Measurements from ENCODE around the gene SLC4A11. TPM values are rescaled to one million over a fixed set of nuclear protein-coding genes. Genes with fewer than 3 reads are reported as not detected.

Gene SLC4A11
- total and polyA plus RNA-seq, 10 of the 15 experiments (the other 5 are each of a cell fraction or from before 2014, with no cell fraction given): 0.07 to 2.3 (median 1.1) TPM

DNA sequence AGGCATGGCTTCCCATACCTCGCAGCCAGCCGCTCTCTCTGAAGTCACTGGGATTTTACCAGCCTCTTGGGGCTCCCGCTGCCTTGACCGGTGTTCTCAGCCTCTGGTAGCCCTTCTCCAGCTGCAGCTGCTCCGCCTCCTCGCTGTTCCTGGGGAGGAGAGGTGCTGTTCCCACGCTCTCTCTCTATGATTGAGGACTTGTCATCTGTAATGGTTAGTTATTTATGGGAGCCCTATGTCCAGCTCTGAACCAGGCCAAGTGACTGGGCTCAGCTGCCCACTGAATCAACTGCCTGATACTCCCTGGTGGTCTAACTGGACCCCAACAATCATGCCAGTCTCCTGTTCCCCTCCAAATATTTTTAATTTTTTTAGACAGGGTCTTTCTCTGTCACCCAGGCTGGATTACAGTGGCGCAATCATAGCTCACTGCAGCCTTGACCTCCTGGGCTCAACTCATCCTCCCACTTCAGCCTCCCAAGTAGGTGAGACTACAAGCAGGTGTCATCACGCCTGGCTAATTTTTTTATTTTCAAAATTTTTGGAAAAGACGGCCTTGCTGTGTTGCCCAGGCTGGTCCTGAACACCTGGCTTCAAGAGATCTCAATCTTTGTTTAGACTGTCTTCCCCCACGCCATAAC is 4.8 kb upstream of the SLC4A11 start:
- no peaks in the 10 kb centered on the region for H3K9me3 ChIP-seq (replicated peaks; ENCODE audit: control insufficient read depth, insufficient read depth, low read length)
- H3K79me2 ChIP-seq (ENCODE audit: control insufficient read depth, insufficient read depth, low read length): no peaks in the 10 kb centered on the region
- ChIA-PET POLR2A (no interaction called here), RAD21 (ENCODE audit: unreplicated experiment) (no interaction called here), SMC1A (ENCODE audit: uncharacterized antibody, unreplicated experiment) (no interaction called here), CTCF (interaction anchor here (0.8 kb wide), 1 partner anchor 187 kb away, joined by 3 read pairs; no protein-coding TSS in a partner anchor)
- no TSS peak for BruUV-seq (replicated peaks)
- no peak overlapping the region for H3K9ac ChIP-seq (ENCODE audit: control insufficient read depth, insufficient read depth, low read length)
- WGBS (ENCODE audit: insufficient coverage, insufficient replicate concordance, low lambda C conversion rate, missing lambda C conversion rate): 52% methylated on average over 11 of the region's 11 CpGs
- peaks cover 7% of the 10 kb centered on the region for H3K4me1 ChIP-seq (ENCODE audit: control insufficient read depth, insufficient read depth, low read length)
- ATAC-seq (no peak), DNase-seq (ENCODE audit: low read depth, low spot score) (no peak), FAIRE-seq (no peak)
- intact Hi-C loops (cut with micrococcal nuclease; ENCODE audit: unreplicated experiment) (no loop called here), in situ Hi-C loops (cut with MboI) (no loop called here)
- no peak overlapping the region for H3K4me2 ChIP-seq (ENCODE audit: control insufficient read depth, insufficient read depth)
- H3K27me3 ChIP-seq (replicated peaks in 1 of 2; ENCODE audit: control insufficient read depth in 2 of 2, insufficient read depth in 2 of 2, low read length in 1 of 2): peaks cover 8 to 20% of the 10 kb centered on the region in 2 experiments
- no peak overlapping the region for H3K4me3 ChIP-seq
- no peaks in the 10 kb centered on the region for H4K20me1 ChIP-seq (ENCODE audit: control insufficient read depth, insufficient read depth)
- H2AFZ ChIP-seq (ENCODE audit: control insufficient read depth, low read depth, low read length): no peak overlapping the region
- no peak for TF ChIP-seq BRCA1 (IDR thresholded peaks at IDR 0.05; ENCODE audit: low read depth, low read length)
- no peak for TF ChIP-seq MYB (IDR thresholded peaks at IDR 0.05; ENCODE audit: borderline replicate concordance, low read depth, low read length)
- TF ChIP-seq, protein P1, sequence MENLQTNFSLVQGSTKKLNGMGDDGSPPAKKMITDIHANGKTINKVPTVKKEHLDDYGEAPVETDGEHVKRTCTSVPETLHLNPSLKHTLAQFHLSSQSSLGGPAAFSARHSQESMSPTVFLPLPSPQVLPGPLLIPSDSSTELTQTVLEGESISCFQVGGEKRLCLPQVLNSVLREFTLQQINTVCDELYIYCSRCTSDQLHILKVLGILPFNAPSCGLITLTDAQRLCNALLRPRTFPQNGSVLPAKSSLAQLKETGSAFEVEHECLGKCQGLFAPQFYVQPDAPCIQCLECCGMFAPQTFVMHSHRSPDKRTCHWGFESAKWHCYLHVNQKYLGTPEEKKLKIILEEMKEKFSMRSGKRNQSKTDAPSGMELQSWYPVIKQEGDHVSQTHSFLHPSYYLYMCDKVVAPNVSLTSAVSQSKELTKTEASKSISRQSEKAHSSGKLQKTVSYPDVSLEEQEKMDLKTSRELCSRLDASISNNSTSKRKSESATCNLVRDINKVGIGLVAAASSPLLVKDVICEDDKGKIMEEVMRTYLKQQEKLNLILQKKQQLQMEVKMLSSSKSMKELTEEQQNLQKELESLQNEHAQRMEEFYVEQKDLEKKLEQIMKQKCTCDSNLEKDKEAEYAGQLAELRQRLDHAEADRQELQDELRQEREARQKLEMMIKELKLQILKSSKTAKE (IDR thresholded peaks at IDR 0.05; ENCODE audit: low read depth, poor library complexity, severe bottlenecking): no peak
- no peak for TF ChIP-seq RFX5 (IDR thresholded peaks at IDR 0.05; ENCODE audit: low read depth, low read length)
- TF ChIP-seq TCF3 (IDR thresholded peaks at IDR 0.05; ENCODE audit: borderline replicate concordance, insufficient read depth, low read depth, low read length): no peak
- TF ChIP-seq POU2F2 (IDR thresholded peaks at IDR 0.05; ENCODE audit: borderline replicate concordance, low read depth, low read length): no peak
- TF ChIP-seq, protein P2, sequence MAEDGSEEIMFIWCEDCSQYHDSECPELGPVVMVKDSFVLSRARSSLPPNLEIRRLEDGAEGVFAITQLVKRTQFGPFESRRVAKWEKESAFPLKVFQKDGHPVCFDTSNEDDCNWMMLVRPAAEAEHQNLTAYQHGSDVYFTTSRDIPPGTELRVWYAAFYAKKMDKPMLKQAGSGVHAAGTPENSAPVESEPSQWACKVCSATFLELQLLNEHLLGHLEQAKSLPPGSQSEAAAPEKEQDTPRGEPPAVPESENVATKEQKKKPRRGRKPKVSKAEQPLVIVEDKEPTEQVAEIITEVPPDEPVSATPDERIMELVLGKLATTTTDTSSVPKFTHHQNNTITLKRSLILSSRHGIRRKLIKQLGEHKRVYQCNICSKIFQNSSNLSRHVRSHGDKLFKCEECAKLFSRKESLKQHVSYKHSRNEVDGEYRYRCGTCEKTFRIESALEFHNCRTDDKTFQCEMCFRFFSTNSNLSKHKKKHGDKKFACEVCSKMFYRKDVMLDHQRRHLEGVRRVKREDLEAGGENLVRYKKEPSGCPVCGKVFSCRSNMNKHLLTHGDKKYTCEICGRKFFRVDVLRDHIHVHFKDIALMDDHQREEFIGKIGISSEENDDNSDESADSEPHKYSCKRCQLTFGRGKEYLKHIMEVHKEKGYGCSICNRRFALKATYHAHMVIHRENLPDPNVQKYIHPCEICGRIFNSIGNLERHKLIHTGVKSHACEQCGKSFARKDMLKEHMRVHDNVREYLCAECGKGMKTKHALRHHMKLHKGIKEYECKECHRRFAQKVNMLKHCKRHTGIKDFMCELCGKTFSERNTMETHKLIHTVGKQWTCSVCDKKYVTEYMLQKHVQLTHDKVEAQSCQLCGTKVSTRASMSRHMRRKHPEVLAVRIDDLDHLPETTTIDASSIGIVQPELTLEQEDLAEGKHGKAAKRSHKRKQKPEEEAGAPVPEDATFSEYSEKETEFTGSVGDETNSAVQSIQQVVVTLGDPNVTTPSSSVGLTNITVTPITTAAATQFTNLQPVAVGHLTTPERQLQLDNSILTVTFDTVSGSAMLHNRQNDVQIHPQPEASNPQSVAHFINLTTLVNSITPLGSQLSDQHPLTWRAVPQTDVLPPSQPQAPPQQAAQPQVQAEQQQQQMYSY (CRISPR knock-in tag; IDR thresholded peaks at IDR 0.05): no peak
- TF ChIP-seq JUND (IDR thresholded peaks at IDR 0.05; ENCODE audit: low read depth, low read length): no peak
- TF ChIP-seq KDM1A (IDR thresholded peaks at IDR 0.05; ENCODE audit: borderline replicate concordance): no peak
- TF ChIP-seq PML (IDR thresholded peaks at IDR 0.05; ENCODE audit: low read length): no peak
- TF ChIP-seq PAX5 (IDR thresholded peaks at IDR 0.05; ENCODE audit: borderline replicate concordance, low read depth, low read length): no peak
- TF ChIP-seq ESRRA (IDR thresholded peaks at IDR 0.05; ENCODE audit: low read length): no peak
- TF ChIP-seq GATAD2B (conservative IDR thresholded peaks at IDR 0.05; ENCODE audit: low read depth): no peak
- TF ChIP-seq BHLHE40 (IDR thresholded peaks at IDR 0.05; ENCODE audit: borderline replicate concordance in 1 of 2, low read depth in 2 of 2, low read length in 1 of 2): no peak
- no peak for TF ChIP-seq POLR2A (IDR thresholded peaks at IDR 0.05; ENCODE audit: low read depth, low read length)
- TF ChIP-seq ASH2L (IDR thresholded peaks at IDR 0.05; ENCODE audit: borderline replicate concordance, low read depth): no peak
- no peak for TF ChIP-seq SUPT20H (IDR thresholded peaks at IDR 0.05; ENCODE audit: borderline replicate concordance, control insufficient read depth, low read depth, low read length)
- H3K27ac ChIP-seq (ENCODE audit: control insufficient read depth, insufficient read depth): no peak overlapping the region
- no peaks in the 10 kb centered on the region for H3K36me3 ChIP-seq (ENCODE audit: control insufficient read depth in 2 of 2, insufficient read depth in 2 of 2, low read length in 1 of 2)

Measured in GM12878 (cell line).